ENCODE measurements around the gene HLA-G.

Gene HLA-G

DNA sequence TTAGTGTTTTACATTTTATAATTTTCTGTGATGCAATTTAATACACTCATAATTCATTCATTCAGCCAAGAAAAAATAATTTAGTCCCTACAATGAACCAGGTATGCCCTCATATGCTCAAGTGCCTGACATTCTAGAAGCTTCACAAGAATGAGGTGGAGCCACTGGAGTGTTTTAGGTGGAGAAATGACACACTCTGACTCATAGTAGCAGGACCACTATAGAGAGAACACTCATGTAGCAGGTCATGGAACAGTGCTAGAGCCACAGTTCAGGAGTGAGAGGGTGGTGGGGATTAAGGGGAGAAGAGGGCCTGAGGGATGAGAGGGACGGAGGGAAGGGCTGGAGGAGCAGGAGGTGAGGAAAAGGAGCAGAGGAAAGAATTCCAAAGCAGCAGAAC is 1.4 kb upstream of the HLA-G start:
- H3K4me3 ChIP-seq (ENCODE audit: control insufficient read depth, low read depth, low read length), result no peak overlapping the region
- DNase-seq (ENCODE audit: low read depth), result peak; percentile 22
- TF ChIP-seq, protein P1, sequence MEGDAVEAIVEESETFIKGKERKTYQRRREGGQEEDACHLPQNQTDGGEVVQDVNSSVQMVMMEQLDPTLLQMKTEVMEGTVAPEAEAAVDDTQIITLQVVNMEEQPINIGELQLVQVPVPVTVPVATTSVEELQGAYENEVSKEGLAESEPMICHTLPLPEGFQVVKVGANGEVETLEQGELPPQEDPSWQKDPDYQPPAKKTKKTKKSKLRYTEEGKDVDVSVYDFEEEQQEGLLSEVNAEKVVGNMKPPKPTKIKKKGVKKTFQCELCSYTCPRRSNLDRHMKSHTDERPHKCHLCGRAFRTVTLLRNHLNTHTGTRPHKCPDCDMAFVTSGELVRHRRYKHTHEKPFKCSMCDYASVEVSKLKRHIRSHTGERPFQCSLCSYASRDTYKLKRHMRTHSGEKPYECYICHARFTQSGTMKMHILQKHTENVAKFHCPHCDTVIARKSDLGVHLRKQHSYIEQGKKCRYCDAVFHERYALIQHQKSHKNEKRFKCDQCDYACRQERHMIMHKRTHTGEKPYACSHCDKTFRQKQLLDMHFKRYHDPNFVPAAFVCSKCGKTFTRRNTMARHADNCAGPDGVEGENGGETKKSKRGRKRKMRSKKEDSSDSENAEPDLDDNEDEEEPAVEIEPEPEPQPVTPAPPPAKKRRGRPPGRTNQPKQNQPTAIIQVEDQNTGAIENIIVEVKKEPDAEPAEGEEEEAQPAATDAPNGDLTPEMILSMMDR (conservative IDR thresholded peaks at IDR 0.05; ENCODE audit: control insufficient read depth, insufficient read depth, low read depth, low read length), result no peak

DNA sequence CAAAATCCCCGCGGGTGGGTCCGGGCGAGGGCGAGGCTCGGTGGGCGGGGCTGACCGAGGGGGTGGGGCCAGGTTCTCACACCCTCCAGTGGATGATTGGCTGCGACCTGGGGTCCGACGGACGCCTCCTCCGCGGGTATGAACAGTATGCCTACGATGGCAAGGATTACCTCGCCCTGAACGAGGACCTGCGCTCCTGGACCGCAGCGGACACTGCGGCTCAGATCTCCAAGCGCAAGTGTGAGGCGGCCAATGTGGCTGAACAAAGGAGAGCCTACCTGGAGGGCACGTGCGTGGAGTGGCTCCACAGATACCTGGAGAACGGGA is 809 bp downstream of the HLA-G start:
- TF ChIP-seq, protein P1 (conservative IDR thresholded peaks at IDR 0.05; ENCODE audit: control insufficient read depth, insufficient read depth, low read depth, low read length), result no peak
- no peak for DNase-seq (ENCODE audit: low read depth)
- no peak overlapping the region for H3K4me3 ChIP-seq (ENCODE audit: control insufficient read depth, low read depth, low read length)

DNA sequence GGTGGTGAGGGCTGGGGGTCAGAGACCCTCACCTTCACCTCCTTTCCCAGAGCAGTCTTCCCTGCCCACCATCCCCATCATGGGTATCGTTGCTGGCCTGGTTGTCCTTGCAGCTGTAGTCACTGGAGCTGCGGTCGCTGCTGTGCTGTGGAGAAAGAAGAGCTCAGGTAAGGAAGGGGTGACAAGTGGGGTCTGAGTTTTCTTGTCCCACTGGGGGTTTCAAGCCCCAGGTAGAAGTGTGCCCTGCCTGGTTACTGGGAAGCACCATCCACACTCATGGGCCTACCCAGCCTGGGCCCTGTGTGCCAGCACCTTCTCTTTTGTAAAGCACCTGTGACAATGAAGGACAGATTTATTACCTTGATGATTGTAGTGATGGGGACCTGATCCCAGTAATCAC is 2.1 kb downstream of the HLA-G start:
- TF ChIP-seq, protein P1 (conservative IDR thresholded peaks at IDR 0.05; ENCODE audit: control insufficient read depth, insufficient read depth, low read depth, low read length), result no peak
- no peak overlapping the region for H3K4me3 ChIP-seq (ENCODE audit: control insufficient read depth, low read depth, low read length)
- DNase-seq (ENCODE audit: low read depth), result no peak

DNA sequence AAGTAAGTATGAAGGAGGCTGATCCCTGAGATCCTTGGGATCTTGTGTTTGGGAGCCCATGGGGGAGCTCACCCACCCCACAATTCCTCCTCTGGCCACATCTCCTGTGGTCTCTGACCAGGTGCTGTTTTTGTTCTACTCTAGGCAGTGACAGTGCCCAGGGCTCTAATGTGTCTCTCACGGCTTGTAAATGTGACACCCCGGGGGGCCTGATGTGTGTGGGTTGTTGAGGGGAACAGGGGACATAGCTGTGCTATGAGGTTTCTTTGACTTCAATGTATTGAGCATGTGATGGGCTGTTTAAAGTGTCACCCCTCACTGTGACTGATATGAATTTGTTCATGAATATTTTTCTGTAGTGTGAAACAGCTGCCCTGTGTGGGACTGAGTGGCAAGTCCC is 2.8 kb downstream of the HLA-G start:
- TF ChIP-seq, protein P1 (conservative IDR thresholded peaks at IDR 0.05; ENCODE audit: control insufficient read depth, insufficient read depth, low read depth, low read length), result no peak
- no peak for DNase-seq (ENCODE audit: low read depth)
- H3K4me3 ChIP-seq (ENCODE audit: control insufficient read depth, low read depth, low read length), result no peak overlapping the region

DNA sequence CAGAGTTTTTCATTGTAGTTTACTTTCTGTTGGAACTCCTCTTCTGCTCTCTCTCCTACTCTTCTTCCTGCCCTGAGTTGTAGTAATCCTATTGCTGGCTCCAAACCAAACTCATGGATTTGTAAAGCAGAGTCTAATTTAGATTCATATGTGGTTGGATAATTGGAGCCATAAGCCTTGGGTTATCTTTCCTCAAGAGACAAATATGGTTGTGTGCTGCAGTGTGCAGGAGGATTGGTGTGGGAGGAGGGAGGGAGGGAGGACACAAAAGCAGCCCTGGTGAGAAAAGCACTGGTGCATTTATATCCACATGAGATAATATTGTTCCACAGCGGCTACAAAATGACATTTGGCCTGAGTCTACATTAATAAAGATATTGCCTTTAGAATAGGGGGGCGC is 4.2 kb downstream of the HLA-G start:
- TF ChIP-seq, protein P1 (conservative IDR thresholded peaks at IDR 0.05; ENCODE audit: control insufficient read depth, insufficient read depth, low read depth, low read length), result no peak
- DNase-seq (ENCODE audit: low read depth), result peak; percentile 7
- no peak overlapping the region for H3K4me3 ChIP-seq (ENCODE audit: control insufficient read depth, low read depth, low read length)

DNA sequence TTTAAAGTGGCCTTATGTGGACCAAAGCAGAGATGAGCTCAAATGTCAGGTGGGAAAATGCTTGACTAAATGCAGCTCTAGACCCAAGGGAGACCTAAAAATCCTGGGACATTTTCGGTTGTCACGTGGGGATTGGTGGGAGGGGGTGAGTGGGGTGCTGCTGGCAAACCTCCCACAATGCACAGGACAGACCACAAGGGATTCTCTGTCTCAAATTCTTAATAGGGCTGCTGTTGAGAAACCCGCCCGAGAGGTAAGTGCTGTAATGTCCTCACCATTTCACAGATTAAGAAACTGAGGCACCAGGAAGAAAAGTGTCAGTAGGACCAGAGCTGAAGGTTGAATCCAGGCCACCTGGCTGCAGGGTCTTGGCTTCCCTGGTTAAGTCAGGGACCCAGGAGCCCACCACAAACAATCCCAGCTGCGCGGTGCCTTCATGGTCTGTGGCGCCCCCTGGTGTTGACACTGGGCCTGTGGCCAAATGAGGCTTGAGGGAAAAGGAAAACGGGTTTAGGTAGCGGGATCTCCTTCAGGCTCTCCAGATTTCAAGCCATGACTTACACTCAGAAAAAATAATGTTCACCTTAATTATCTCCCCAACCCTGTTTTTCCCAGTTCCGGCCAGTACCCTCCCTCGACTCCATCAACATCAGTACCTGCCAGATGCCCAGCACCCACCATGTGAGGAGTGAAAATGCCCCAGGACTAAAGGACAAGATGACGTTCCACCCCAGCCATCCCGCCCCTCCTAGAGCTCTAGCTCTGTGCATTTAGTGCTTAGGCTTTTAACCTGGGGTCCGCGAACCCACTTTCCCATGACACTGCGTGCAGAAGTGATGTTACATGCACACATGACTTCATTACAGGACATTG is 7.2 kb downstream of the HLA-G start:
- DNase-seq (ENCODE audit: low read depth), result peak; percentile 16
- no peak overlapping the region for H3K4me3 ChIP-seq (ENCODE audit: control insufficient read depth, low read depth, low read length)
- TF ChIP-seq, protein P1 (conservative IDR thresholded peaks at IDR 0.05; ENCODE audit: control insufficient read depth, insufficient read depth, low read depth, low read length), result peak; percentile 81
